HG02973 (cell line): Measurements from ENCODE around the gene SORCS2.

Experiments used
- ATAC-seq: cut with Tn5 transposase; IDR thresholded peaks from one replicate; pipeline ENCODE4 v1.9.1; 2021; ENCODE audit warnings: moderate library complexity; ENCODE audit not compliant: unreplicated experiment

SORCS2 gene

DNA sequence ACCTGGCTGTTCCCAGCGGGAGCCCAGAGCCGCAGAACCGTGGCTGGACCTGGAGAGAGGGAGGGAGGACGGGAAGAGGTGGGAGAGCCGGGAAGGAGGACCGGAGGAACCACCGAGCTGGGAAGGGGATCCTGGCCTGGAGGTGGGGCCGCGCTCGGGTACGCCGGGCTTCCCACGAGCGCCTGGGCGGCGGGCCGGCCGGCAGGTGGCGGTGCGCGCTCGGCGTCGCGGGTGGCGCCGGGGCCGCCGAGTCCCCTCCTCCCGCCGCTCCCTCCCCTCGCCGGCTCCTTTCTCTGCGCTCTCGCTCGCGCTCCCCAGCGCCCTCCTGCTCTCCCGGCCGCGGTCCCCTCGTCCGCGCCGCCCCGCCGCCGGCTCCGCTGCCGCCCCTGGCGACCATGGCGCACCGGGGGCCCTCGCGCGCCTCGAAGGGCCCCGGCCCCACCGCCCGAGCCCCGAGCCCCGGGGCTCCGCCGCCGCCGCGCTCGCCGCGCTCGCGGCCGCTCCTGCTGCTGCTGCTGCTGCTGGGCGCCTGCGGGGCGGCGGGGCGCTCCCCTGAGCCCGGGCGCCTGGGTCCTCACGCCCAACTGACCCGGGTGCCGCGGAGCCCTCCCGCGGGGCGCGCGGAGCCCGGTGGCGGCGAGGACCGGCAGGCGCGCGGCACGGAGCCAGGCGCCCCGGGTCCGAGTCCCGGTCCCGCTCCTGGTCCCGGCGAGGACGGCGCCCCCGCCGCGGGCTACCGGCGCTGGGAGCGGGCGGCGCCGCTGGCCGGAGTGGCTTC is at the start of gene SORCS2:
TSS of gene SORCS2 (plus strand) at position 287 of the 778 bp plus-strand sequence.
- no peak for ATAC-seq

DNA sequence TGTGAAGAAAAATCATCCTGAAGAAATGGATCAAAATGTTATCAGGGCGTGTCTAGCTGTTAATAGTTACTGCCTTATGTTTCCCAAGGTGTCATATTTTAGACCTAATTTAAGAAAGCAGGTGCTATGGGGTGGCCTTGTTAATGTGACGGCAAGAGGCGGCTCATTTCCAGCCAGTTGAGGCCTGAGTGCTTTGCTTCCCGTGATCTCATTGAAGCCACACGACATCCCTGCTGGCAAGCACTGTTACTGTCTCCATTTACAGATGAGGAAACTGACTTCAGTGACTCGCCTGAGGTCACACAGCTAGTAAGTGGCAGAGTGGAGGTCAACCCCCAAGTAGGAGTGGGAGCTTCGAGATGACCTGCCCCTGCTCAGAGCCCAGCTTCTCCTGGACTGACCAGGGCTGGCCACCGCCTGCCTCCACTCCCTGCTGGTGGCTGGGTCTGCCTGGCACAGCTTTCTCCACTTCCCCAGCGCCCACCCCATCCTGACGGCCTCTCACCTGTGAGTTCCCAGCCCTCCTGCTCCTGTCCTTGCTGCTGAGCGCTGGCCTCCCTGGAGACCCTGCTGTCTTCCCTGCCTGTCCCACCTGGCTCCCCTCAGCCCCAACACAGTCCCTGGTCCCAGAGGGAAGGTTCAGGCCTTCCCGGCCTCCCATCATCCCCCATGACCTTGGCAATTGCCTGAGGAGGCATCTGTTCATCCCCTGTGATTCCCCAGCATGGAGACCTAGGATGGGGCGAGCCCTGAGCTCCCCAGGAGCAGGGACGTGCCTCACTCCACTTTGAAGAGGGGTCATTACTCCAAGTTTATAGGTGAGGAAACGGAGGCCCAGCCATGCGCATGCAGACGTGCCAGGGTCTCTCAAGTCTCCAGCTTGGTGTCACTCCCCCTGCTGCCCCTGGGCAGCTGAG is 47.7 kb upstream of the SORCS2 start:
- ATAC-seq = no peak

- no peak for ATAC-seq
Observed at GRCh38 chr4:7145291-7145934, 46.9 kb upstream of the SORCS2 start.

GRCh38 chr4:7146059-7146785 is 46.1 kb upstream of the SORCS2 start:
- ATAC-seq = no peak

- no peak for ATAC-seq
Observed at GRCh38 chr4:7146786-7147115, 45.6 kb upstream of the SORCS2 start.

GRCh38 chr4:7147261-7147660 is 45.1 kb upstream of the SORCS2 start:
- ATAC-seq = no peak

DNA sequence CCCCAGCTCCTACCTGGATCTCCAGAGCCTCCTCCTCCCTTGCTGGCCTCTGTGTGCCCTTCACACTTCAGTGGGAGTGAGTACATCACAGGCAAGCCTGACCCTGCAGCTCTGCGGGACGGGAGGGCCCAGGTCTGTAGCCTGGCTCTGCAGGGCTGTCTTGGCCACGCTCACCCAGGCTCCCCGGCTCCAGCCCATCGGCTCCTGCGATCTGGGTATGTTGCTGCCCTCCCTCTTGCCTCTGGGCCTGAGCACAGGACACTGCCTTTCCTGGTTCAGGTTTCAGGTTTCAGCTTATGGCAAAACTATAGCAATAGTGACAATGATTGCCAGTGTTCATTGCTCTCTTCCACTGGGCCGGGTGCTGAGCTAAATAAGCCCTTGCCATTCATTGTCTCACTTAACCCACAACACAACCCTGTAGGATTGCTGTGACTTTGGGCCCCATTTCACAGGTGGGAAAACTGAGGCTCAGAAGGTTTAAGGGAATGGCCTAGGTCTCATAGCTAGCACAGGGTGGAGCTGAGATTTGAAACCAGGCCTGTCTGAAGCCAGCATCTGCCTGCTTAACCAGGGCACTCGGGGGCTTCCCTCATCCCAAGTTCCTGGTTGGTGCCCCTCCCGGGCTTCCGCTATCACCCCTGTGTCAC is 44.6 kb upstream of the SORCS2 start:
- no peak for ATAC-seq

DNA sequence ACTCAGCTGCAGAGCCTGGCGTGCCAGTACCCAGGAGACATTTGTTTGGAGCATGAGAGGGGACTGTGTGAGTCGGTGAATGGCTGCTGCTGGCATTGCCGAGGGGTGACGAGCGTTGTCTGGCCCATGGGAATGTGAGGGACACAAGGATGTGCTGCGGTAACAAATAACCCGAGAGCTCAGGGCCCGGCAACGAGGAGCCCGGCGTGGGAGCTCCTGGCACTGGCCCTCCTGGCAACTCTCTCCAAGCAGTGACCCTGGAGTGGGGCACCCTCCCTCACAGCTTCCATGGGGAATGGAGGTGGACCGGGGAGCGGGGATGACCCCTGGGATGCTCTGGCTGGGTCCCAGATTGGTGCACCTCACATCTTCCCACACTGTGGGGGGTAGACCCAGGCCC is 44.0 kb upstream of the SORCS2 start:
- no peak for ATAC-seq

DNA sequence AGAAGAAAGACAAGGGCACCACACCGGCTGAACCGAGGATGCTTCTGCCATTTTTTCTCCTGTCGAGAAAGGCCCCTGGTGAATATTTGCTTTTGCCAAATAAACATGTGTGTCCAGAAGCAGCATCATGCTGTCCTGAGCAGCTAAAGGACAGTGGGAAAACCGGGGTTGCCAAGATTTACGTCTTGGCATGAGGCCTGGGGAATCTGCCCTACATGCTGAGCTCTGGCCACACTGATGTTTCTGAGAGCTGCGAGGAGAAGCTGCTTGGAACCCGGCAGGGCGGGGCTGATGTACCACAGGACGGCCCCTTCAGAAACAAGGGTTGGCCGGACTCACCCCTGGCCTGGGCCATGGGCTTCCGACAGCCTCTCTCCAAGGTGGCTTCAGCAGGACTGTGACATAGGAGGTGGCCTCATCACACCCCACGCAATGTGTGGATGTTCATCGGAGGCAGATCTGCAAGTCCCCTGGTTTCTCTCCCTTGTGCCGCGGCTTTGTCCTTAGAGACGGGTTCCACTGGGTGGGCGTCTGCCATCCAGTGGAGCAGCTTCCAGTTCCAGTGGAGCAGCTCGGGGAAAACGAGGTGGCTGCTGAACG is 42.2 kb upstream of the SORCS2 start:
- no peak for ATAC-seq

DNA sequence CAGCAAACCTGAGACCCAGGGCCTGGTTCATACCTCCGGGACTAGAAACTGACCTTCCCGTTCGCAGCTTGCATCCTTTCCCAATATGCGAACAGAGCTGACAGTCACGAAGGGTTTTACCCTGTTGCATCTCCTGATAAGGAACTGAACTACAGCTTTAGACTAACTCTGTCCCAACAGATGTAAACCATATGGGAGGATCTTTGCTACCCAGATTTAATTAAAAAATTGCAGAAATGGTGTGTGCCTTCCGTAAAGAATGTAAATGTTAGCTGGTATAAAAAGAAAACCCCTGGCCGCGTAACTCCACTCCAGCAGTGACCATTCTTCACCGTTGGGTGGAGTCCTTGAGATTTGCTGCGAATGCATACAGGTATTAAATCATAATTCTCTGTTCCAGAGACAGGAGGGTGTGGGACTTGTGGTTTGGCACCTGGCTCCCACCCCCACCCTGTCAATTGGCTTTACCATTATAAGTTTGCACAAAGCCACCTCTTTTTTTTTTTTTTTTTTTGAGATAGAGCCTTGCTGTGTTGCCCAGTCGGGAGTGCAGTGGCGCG is 40.6 kb upstream of the SORCS2 start:
- no peak for ATAC-seq

DNA sequence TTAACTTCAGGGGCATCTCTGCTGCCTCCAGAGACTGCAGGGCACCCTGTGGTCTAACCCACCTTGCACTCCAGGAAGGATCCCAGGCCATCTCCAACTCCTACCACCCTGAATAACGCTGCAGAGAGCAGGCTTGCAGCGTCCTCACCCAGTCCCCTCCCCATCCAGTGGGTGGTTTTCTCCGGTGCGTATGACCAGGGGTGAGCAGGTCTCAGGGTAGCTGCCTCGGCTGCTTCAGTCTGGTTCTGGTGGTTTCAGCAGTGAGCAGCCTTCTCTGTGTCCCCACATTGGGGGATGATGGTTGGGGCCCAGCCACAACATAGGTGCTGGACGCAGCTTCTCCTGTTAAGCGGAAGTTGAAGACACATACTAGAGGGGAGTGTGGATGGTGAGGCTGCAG is 38.6 kb upstream of the SORCS2 start:
- no peak for ATAC-seq

DNA sequence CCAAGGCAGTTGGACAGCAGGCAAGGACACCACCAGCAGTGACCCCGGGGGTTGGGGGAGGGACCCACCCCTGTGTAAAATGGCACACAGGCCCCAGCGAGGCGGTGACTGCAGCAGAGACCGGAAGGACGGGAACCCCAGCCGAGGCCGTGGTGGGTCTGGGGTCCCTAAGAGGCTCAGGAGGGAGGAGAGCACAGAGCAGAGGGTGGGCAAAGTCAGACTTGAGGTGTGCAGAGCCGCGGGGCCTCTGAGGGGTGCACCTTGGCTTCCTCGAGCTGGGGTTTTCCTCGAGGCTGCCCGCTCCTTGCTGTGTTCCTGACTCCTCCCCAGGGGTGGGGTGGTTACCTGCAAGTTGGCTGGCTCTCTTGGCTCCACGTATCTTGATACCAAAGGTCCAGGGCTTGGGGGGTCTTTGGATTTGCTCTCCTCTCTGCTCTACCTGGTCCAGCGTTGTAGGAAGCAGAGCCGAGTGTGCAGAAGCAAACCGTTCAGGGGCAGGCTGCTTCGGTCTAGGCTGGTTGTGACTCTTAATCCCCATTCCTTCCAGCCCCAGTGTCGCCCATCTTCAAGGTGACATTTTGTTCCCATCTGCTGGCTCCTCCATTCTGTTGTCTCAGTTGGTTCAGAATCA is 37.9 kb upstream of the SORCS2 start:
- ATAC-seq = no peak

GRCh38 chr4:7155590-7156071 is 36.7 kb upstream of the SORCS2 start:
- no peak for ATAC-seq

DNA sequence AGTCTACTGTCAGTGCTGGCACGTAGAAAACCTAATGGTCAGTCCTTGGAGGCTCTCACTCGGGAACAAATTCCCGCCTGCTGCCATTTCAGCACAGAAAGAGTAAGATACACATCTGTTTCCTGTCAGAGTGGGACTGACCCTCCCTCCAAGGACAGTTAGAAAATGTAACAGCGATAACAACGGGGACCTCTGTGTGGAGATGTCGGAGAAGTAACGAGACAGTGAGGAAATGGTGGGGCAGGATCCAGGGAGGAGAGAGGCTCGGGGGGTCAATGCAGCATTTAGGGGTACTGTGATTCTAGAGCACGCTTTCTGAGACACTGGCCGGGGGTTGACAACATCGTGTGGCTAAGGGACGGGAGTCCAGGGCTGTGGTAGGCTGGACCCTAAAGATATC is 36.0 kb upstream of the SORCS2 start:
- ATAC-seq = no peak

DNA sequence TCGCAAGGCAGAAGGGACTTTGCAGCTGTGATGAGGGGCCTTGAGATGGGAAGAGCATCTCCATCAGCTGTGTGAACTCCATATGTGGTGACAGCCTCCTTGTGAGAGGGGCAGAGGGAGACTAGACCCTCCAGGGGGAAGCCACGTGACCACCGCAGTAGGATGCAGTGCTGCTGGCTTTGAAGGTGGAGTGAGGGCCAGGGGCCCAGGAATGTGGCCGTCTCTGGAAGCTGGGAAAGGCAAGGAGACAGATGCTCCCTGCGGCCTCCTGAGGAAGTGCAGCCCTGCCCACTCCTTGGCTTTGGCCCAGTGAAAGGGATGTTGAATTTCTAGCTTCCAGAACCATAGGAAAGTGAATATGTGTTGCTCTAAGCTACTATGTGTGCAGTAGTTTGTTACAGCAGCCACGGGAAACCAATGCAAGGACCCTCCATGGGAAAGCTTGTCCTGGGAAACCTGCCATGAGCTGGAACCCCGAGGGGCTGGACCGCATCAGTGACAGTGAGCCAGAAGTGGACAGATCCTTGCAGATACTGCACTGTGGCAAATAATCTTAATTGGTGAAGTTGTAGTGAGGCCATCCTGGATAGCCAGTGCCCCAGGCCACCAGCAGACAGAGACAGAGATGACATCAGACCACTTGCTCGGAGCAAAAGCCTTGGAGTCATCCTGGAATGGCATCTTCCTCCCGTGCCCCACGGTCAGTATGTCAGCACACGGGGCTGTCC is 35.4 kb upstream of the SORCS2 start:
- ATAC-seq = no peak

GRCh38 chr4:7157666-7158065 is 34.7 kb upstream of the SORCS2 start:
- no peak for ATAC-seq

- ATAC-seq = no peak
Observed at GRCh38 chr4:7158081-7158750, 34.1 kb upstream of the SORCS2 start.

GRCh38 chr4:7158991-7159390 is 33.3 kb upstream of the SORCS2 start:
- ATAC-seq = no peak
